ENCODE results near the gene PDE4C.

The PDE4C gene

DNA sequence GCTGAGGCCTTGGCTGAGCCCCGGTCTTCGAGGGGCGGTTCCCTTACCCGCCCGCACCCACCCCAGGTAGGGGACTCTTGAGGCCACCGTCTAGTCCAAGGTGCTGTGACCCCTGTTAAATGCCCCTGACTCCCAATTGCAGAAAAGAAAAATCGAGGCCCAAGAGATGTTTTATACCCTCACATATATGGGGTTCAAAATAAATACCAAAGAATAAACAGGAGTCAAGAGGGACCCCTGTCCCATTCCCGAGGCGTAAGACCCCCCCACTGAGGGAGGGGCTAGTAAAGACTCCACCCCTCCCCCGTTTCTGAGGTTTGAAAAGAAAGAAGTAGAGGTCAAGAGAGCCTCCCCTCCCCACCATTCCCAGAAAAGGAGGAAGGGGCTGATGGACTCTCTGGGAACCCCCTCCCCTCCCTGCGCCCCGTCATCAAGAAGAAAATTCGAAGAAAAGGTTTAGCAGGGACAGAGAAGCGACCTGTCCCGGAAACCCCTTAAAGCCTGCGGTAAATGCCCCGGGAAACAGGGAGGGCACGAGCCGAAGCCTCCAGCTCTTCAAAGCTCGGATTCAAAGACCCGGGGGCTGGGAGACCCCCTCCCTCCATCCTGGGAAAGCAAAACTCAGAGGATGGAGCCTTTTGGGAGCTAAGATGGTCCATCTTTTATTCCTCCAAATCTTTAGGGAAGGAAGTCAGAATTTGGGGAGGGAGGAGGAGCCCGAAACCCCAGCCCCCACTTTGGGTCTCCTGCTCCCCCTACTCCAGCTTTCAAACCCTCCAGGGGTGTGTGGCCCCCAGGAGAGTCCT is 21.6 kb downstream of the PDE4C start (continued):
- no peak for TF ChIP-seq ZNF133 (tag by site-specific recombination; IDR thresholded peaks at IDR 0.05)
- TF ChIP-seq ZNF529 (tag by site-specific recombination; IDR thresholded peaks at IDR 0.05; ENCODE audit: insufficient replicate concordance): no peak
- TF ChIP-seq, protein P1, sequence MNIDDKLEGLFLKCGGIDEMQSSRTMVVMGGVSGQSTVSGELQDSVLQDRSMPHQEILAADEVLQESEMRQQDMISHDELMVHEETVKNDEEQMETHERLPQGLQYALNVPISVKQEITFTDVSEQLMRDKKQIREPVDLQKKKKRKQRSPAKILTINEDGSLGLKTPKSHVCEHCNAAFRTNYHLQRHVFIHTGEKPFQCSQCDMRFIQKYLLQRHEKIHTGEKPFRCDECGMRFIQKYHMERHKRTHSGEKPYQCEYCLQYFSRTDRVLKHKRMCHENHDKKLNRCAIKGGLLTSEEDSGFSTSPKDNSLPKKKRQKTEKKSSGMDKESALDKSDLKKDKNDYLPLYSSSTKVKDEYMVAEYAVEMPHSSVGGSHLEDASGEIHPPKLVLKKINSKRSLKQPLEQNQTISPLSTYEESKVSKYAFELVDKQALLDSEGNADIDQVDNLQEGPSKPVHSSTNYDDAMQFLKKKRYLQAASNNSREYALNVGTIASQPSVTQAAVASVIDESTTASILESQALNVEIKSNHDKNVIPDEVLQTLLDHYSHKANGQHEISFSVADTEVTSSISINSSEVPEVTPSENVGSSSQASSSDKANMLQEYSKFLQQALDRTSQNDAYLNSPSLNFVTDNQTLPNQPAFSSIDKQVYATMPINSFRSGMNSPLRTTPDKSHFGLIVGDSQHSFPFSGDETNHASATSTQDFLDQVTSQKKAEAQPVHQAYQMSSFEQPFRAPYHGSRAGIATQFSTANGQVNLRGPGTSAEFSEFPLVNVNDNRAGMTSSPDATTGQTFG (tag by site-specific recombination; IDR thresholded peaks at IDR 0.05; ENCODE audit: borderline replicate concordance): no peak
- TF ChIP-seq ZNF239 (tag by site-specific recombination; IDR thresholded peaks at IDR 0.05): no peak
- TF ChIP-seq MEIS1 (CRISPR knock-in tag; IDR thresholded peaks at IDR 0.05; ENCODE audit: borderline replicate concordance): no peak
- TF ChIP-seq ZNF501 (tag by site-specific recombination; IDR thresholded peaks at IDR 0.05): no peak
- TF ChIP-seq ZNF514 (tag by site-specific recombination; IDR thresholded peaks at IDR 0.05): no peak
- TF ChIP-seq ZNF654 (tag by site-specific recombination; IDR thresholded peaks at IDR 0.05; ENCODE audit: low read depth): no peak
- no peak for TF ChIP-seq ZNF175 (tag by site-specific recombination; IDR thresholded peaks at IDR 0.05)
- TF ChIP-seq ZNF600 (tag by site-specific recombination; IDR thresholded peaks at IDR 0.05): no peak
- TF ChIP-seq, protein P2, sequence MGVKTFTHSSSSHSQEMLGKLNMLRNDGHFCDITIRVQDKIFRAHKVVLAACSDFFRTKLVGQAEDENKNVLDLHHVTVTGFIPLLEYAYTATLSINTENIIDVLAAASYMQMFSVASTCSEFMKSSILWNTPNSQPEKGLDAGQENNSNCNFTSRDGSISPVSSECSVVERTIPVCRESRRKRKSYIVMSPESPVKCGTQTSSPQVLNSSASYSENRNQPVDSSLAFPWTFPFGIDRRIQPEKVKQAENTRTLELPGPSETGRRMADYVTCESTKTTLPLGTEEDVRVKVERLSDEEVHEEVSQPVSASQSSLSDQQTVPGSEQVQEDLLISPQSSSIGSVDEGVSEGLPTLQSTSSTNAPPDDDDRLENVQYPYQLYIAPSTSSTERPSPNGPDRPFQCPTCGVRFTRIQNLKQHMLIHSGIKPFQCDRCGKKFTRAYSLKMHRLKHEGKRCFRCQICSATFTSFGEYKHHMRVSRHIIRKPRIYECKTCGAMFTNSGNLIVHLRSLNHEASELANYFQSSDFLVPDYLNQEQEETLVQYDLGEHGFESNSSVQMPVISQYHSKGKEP (tag by site-specific recombination; IDR thresholded peaks at IDR 0.05): no peak
- TF ChIP-seq ZNF112 (tag by site-specific recombination; IDR thresholded peaks at IDR 0.05): no peak
- 0 out of 2 replicates have a peak, but pooled peaks have one; percentile 51 for TF ChIP-seq ZNF660 (tag by site-specific recombination; IDR thresholded peaks at IDR 0.05)
- TF ChIP-seq ZNF184 (tag by site-specific recombination; IDR thresholded peaks at IDR 0.05): no peak
- no peak for TF ChIP-seq OSR2 (tag by site-specific recombination; IDR thresholded peaks at IDR 0.05)
- no peak for TF ChIP-seq ZSCAN23 (tag by site-specific recombination; IDR thresholded peaks at IDR 0.05)
- no peak for TF ChIP-seq ZNF560 (tag by site-specific recombination; IDR thresholded peaks at IDR 0.05; ENCODE audit: borderline replicate concordance)
- TF ChIP-seq, protein P3, sequence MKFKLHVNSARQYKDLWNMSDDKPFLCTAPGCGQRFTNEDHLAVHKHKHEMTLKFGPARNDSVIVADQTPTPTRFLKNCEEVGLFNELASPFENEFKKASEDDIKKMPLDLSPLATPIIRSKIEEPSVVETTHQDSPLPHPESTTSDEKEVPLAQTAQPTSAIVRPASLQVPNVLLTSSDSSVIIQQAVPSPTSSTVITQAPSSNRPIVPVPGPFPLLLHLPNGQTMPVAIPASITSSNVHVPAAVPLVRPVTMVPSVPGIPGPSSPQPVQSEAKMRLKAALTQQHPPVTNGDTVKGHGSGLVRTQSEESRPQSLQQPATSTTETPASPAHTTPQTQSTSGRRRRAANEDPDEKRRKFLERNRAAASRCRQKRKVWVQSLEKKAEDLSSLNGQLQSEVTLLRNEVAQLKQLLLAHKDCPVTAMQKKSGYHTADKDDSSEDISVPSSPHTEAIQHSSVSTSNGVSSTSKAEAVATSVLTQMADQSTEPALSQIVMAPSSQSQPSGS (tag by site-specific recombination; IDR thresholded peaks at IDR 0.05; ENCODE audit: low read depth): no peak
- TF ChIP-seq, protein P4, sequence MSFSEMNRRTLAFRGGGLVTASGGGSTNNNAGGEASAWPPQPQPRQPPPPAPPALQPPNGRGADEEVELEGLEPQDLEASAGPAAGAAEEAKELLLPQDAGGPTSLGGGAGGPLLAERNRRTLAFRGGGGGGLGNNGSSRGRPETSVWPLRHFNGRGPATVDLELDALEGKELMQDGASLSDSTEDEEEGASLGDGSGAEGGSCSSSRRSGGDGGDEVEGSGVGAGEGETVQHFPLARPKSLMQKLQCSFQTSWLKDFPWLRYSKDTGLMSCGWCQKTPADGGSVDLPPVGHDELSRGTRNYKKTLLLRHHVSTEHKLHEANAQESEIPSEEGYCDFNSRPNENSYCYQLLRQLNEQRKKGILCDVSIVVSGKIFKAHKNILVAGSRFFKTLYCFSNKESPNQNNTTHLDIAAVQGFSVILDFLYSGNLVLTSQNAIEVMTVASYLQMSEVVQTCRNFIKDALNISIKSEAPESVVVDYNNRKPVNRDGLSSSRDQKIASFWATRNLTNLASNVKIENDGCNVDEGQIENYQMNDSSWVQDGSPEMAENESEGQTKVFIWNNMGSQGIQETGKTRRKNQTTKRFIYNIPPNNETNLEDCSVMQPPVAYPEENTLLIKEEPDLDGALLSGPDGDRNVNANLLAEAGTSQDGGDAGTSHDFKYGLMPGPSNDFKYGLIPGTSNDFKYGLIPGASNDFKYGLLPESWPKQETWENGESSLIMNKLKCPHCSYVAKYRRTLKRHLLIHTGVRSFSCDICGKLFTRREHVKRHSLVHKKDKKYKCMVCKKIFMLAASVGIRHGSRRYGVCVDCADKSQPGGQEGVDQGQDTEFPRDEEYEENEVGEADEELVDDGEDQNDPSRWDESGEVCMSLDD (tag by site-specific recombination; IDR thresholded peaks at IDR 0.05): peak; percentile 87
- no peak for TF ChIP-seq ZNF16 (tag by site-specific recombination; IDR thresholded peaks at IDR 0.05; ENCODE audit: low read depth)
- peak; percentile 36; the same call in 1 of the 2 replicates for TF ChIP-seq ZNF76 (tag by site-specific recombination; IDR thresholded peaks at IDR 0.05; ENCODE audit: borderline replicate concordance, low read depth)
- TF ChIP-seq GFI1B (tag by site-specific recombination; IDR thresholded peaks at IDR 0.05): no peak
- TF ChIP-seq, protein P5, sequence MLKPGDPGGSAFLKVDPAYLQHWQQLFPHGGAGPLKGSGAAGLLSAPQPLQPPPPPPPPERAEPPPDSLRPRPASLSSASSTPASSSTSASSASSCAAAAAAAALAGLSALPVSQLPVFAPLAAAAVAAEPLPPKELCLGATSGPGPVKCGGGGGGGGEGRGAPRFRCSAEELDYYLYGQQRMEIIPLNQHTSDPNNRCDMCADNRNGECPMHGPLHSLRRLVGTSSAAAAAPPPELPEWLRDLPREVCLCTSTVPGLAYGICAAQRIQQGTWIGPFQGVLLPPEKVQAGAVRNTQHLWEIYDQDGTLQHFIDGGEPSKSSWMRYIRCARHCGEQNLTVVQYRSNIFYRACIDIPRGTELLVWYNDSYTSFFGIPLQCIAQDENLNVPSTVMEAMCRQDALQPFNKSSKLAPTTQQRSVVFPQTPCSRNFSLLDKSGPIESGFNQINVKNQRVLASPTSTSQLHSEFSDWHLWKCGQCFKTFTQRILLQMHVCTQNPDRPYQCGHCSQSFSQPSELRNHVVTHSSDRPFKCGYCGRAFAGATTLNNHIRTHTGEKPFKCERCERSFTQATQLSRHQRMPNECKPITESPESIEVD (tag by site-specific recombination; IDR thresholded peaks at IDR 0.05): no peak
- TF ChIP-seq SCRT1 (tag by site-specific recombination; IDR thresholded peaks at IDR 0.05; ENCODE audit: borderline replicate concordance): no peak
- TF ChIP-seq HOXD13 (CRISPR knock-in tag; IDR thresholded peaks at IDR 0.05; ENCODE audit: borderline replicate concordance): no peak
- no peak for TF ChIP-seq ZNF555 (tag by site-specific recombination; conservative IDR thresholded peaks at IDR 0.05)
- no peak for TF ChIP-seq ZNF707 (tag by site-specific recombination; IDR thresholded peaks at IDR 0.05)
- TF ChIP-seq HOXC10 (CRISPR knock-in tag; IDR thresholded peaks at IDR 0.05): no peak
- no peak for TF ChIP-seq ZNF140 (tag by site-specific recombination; IDR thresholded peaks at IDR 0.05)
- peak; percentile 54; the same call in 1 of the 2 replicates for TF ChIP-seq IKZF3 (tag by site-specific recombination; IDR thresholded peaks at IDR 0.05)
- no peak for TF ChIP-seq ZNF549 (tag by site-specific recombination; IDR thresholded peaks at IDR 0.05)

Measured in HEK293 (cell line).